Naive thymus-derived CD4-positive, alpha-beta T cell (primary cell): Measurements from ENCODE around the gene C16orf46. TPM values are rescaled to one million over a fixed set of nuclear protein-coding genes. Genes with fewer than 3 reads are reported as not detected.

ENCODE experiments used
- ATAC-seq: fragments of 150-1000 bp; cut with Tn5 transposase; 2 replicates; pipeline ENCODE4 v1.10.0; 2021; ENCODE audit warnings: mild to moderate bottlenecking, moderate library complexity
- CTCF ChIA-PET: fragments of 350-600 bp; sonication (Branson Sonifier 250); formaldehyde crosslinking; loops from one replicate; lab custom pipeline; 2021; ENCODE audit warnings: antibody characterized with exemption; lab: Charles Lee
- POLR2A ChIA-PET: fragments of 350-600 bp; sonication (Branson Sonifier 250); formaldehyde crosslinking; loops from one replicate; lab custom pipeline; 2021; ENCODE audit warnings: antibody characterized with exemption, inconsistent platforms; lab: Charles Lee
- DNase-seq, 9 donors: peaks; one replicate each; pipeline versions ENCODE4 v3.0.0 to v3.0.0-alpha.2; 2020 to 2022; ENCODE audit warnings: mixed read lengths in 1 of 9
- H3K27ac ChIP-seq: one replicate; pipeline ENCODE4 v1.7.0; 2013; ENCODE audit warnings: mild to moderate bottlenecking, low read depth, low read length, moderate library complexity
- H3K27me3 ChIP-seq, 2 donors: one replicate each; pipeline ENCODE4 v1.7.0; 2013; ENCODE audit warnings: low read length in 2 of 2, mild to moderate bottlenecking in 2 of 2, moderate library complexity in 2 of 2; ENCODE audit not compliant: control insufficient read depth in 2 of 2, insufficient read depth in 2 of 2
- H3K36me3 ChIP-seq, 3 experiments: 1 replicate in 2 of 3; 2 replicates in 1 of 3; pipeline ENCODE4 v1.7.0; 2013; ENCODE audit warnings: low read length in 3 of 3, mild to moderate bottlenecking in 3 of 3, moderate library complexity in 1 of 3; ENCODE audit not compliant: insufficient read depth in 3 of 3, control insufficient read depth in 2 of 3
- H3K4me1 ChIP-seq, 2 donors: one replicate each; pipeline ENCODE4 v1.7.0; 2013; ENCODE audit warnings: low read length in 2 of 2, mild to moderate bottlenecking in 2 of 2, moderate library complexity in 1 of 2; ENCODE audit not compliant: control insufficient read depth in 2 of 2, insufficient read depth in 2 of 2
- H3K4me3 ChIP-seq: 2 replicates; pipeline ENCODE4 v1.7.0; 2013; ENCODE audit warnings: mild to moderate bottlenecking, low read length
- H3K9me3 ChIP-seq, 3 experiments: 1 replicate in 2 of 3; 2 replicates in 1 of 3; pipeline ENCODE4 v1.7.0; 2013; ENCODE audit warnings: low read length in 3 of 3; ENCODE audit not compliant: control insufficient read depth in 2 of 3
- H3K27ac Mint-ChIP-seq, 9 donors: one replicate each; pipeline ENCODE4 v1.8.0; 2020 to 2022; ENCODE audit warnings: mixed read lengths in 9 of 9, mild to moderate bottlenecking in 8 of 9, moderate library complexity in 5 of 9, inconsistent platforms in 2 of 9
- H3K27me3 Mint-ChIP-seq, 5 donors: one replicate each; pipeline ENCODE4 v1.8.0; 2021 to 2022; ENCODE audit warnings: mixed read lengths in 5 of 5, mild to moderate bottlenecking in 1 of 5
- H3K36me3 Mint-ChIP-seq, 5 donors: one replicate each; pipeline ENCODE4 v1.8.0; 2020 to 2022; ENCODE audit warnings: mixed read lengths in 5 of 5, mild to moderate bottlenecking in 3 of 5, inconsistent platforms in 1 of 5
- H3K4me1 Mint-ChIP-seq, 7 donors: one replicate each; pipeline ENCODE4 v1.8.0; 2020 to 2022; ENCODE audit warnings: mixed read lengths in 7 of 7, mild to moderate bottlenecking in 3 of 7, inconsistent platforms in 1 of 7
- H3K4me3 Mint-ChIP-seq, 10 donors: one replicate each; pipeline ENCODE4 v1.8.0; 2020 to 2022; ENCODE audit warnings: mild to moderate bottlenecking in 10 of 10, mixed read lengths in 10 of 10, moderate library complexity in 6 of 10, inconsistent platforms in 2 of 10
- H3K9me3 Mint-ChIP-seq, 11 donors: one replicate each; pipeline ENCODE4 v1.8.0; 2020 to 2022; ENCODE audit warnings: mixed read lengths in 11 of 11, mild to moderate bottlenecking in 4 of 11, inconsistent platforms in 1 of 11, moderate library complexity in 1 of 11
- intact Hi-C, 2 donors: fragments of 100-400 bp; cut with micrococcal nuclease; formaldehyde crosslinking; loops; one replicate each; pipeline ENCODE4 v1.15.1; 2023
- polyA plus RNA-seq, 2 donors: library from polyadenylated mRNA; unstranded; fragments of 300-500 nt; fragmentation: Illumina TruSeq; gene quantifications; one replicate each; pipeline ENCODE4 v1.2.3, GENCODE V29; 2021
- total RNA-seq, 6 experiments: library from RNA in 5 of 6; stranded (reverse) in 5 of 6; gene quantifications; 1 replicate in 5 of 6; 2 replicates in 1 of 6; pipeline ENCODE4 v1.2.3 and lab custom pipeline; 2021 to 2026

The C16orf46 gene
- total and polyA plus RNA-seq, 7 experiments from 2014 or later, result 0.24 to 2.1 (median 0.43) TPM; not detected in 1

DNA sequence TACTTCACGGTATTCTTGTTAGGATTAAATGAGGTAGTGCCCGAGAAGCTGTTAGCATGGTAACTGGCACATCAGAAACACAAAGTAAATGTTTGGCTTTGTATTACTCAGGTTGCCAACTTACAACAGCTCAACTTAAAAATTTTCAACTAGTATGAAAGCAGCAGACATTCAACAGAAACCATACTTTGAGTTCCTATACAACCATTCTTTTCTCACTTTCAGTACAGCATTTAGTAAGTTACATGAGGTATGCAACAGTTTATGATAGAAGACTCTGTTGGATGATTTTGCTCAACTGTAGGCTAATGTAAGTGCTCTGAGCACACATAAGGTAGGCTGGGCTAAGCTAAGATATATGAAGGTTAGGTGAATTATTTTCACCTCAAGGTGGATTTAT is 62.4 kb downstream of the C16orf46 start:
- intact Hi-C loops, result no loop called here
- POLR2A ChIA-PET, result interaction anchor here (0.6 kb wide), 1 partner anchor 31 kb away, joined by 3 read pairs; no protein-coding TSS in a partner anchor
- Histone ChIP-seq H3K36me3 (peaks cover 0 to 4% (median 0%) of the 10 kb centered on the region in 3 experiments), H3K27ac (no peak overlapping the region), H3K27me3 (no peaks in the 10 kb centered on the region), H3K9me3 (no peaks in the 10 kb centered on the region), H3K4me1 (no peaks in the 10 kb centered on the region), H3K4me3 (no peak overlapping the region)
- H3K27me3 Mint-ChIP-seq, result no peaks in the 10 kb centered on the region
- DNase-seq (no peak), ATAC-seq (no peak)
- H3K9me3 Mint-ChIP-seq, result no peaks in the 10 kb centered on the region
- no peak overlapping the region for H3K27ac Mint-ChIP-seq
- CTCF ChIA-PET, result interaction anchor here (0.9 kb wide), 1 partner anchor 18 kb away, joined by 3 read pairs; no protein-coding TSS in a partner anchor
- H3K36me3 Mint-ChIP-seq, result peaks cover 0 to 33% (median 11%) of the 10 kb centered on the region in 5 donors
- H3K4me1 Mint-ChIP-seq, result peaks cover 0 to 10% (median 0%) of the 10 kb centered on the region in 7 donors
- no peak overlapping the region for H3K4me3 Mint-ChIP-seq

DNA sequence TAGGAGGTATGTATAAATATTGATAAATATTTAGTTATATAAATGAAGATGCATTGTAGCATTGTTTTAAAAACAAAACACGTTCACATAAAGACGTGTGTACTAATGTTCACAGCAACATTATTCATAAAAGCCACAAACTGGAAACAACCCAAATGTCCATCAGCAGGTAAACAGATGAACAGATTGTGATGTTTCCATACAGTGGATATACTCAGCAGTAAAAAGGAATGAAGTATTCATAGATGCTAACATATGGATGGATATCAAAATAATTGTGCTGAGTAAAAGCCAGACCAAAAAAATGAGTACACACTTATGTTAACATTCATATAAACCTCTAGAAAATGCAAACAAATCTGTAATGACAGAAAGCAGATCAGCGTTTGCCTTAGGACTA is 64.1 kb downstream of the C16orf46 start:
- Mint-ChIP-seq H3K27me3 (no peaks in the 10 kb centered on the region), H3K4me1 (peaks cover 0 to 26% (median 0%) of the 10 kb centered on the region in 7 donors), H3K4me3 (no peak overlapping the region), H3K36me3 (peaks cover 0 to 23% (median 7%) of the 10 kb centered on the region in 5 donors), H3K9me3 (peaks cover 0 to 2% (median 0%) of the 10 kb centered on the region in 11 donors), H3K27ac (no peak overlapping the region)
- no peaks in the 10 kb centered on the region for H3K36me3 ChIP-seq
- ChIA-PET CTCF (no interaction called here), POLR2A (no interaction called here)
- DNase-seq, result no peak
- no peak overlapping the region for H3K27ac ChIP-seq
- intact Hi-C loops, result no loop called here
- H3K4me1 ChIP-seq, result no peaks in the 10 kb centered on the region
- no peaks in the 10 kb centered on the region for H3K27me3 ChIP-seq
- no peak for ATAC-seq
- no peak overlapping the region for H3K4me3 ChIP-seq
- H3K9me3 ChIP-seq, result no peaks in the 10 kb centered on the region

Other genes with a start within 250 kb of the C16orf46 start
- gene CMC2, start 70.4 kb downstream of the C16orf46 start, total RNA-seq, result 10 to 100 TPM; 28.3 to 78.4 (median 40.8) TPM
- 10 to 100 TPM; 75.7 to 77.1 TPM for gene CMC2, start 70.4 kb downstream of the C16orf46 start, polyA plus RNA-seq
- gene CENPN, start 70.0 kb downstream of the C16orf46 start, total RNA-seq, result 10 to 100 TPM in 1 of 5 experiments, 1 to 10 TPM in 4; 1.4 to 41.8 (median 6.9) TPM
- 1 to 10 TPM; 2.7 to 3.1 TPM for gene CENPN, start 70.0 kb downstream of the C16orf46 start, polyA plus RNA-seq
- gene ATMIN, start 41.4 kb downstream of the C16orf46 start, total RNA-seq, result 10 to 100 TPM; 29.1 to 46.9 (median 35.3) TPM
- 10 to 100 TPM; 24.9 to 36.0 TPM for gene ATMIN, start 41.4 kb downstream of the C16orf46 start, polyA plus RNA-seq
- gene GCSH, start 19.2 kb upstream of the C16orf46 start, total RNA-seq, result 1 to 10 TPM; 1.5 to 7.5 (median 4.9) TPM
- 10 to 100 TPM in 1 of 2 donors, 1 to 10 TPM in 1; 9.7 to 10.7 TPM for gene GCSH, start 19.2 kb upstream of the C16orf46 start, polyA plus RNA-seq
- gene BCO1, start 161.5 kb upstream of the C16orf46 start, total RNA-seq, result not detected
- not detected for gene BCO1, start 161.5 kb upstream of the C16orf46 start, polyA plus RNA-seq
- 10 to 100 TPM in 1 of 5 experiments, 1 to 10 TPM in 4; 5.1 to 11.3 (median 7.9) TPM for gene GAN, start 237.7 kb upstream of the C16orf46 start, total RNA-seq
- 1 to 10 TPM; 2.3 to 2.4 TPM for gene GAN, start 237.7 kb upstream of the C16orf46 start, polyA plus RNA-seq